ENCODE results near the gene MAN2A1.

- TF ChIP-seq POLR2A (IDR thresholded peaks at IDR 0.05; ENCODE audit: low read depth, low read length) (no peak), POLR2AphosphoS5 (IDR thresholded peaks at IDR 0.05; ENCODE audit: low read depth, low read length) (no peak), SPI1 (IDR thresholded peaks at IDR 0.05; ENCODE audit: low read depth, low read length) (no peak)
These were observed 141.3 kb downstream of the MAN2A1 start for GRCh38 chr5:109830955-109831502.

All from GM12891 (cell line).